T-helper 2 cell treated with Interferon-gamma antibody and Interleukin-4, amounts not matched to agents 100 ng/mL and 5 ng/mL, for 36 hours (primary cell): ENCODE results near the gene NDUFB3. TPM values are rescaled to one million over a fixed set of nuclear protein-coding genes. Genes with fewer than 3 reads are reported as not detected.
"Not testable (repeated sequence)": the region's sequence is repeated elsewhere in the genome, so short reads cannot be mapped to it uniquely, and the experiment has no call there.

Source experiments
- intact Hi-C: fragments of 100-400 bp; cut with micrococcal nuclease; formaldehyde crosslinking; loops from one replicate; pipeline ENCODE4 v1.15.1; 2023
- total RNA-seq: library from RNA; stranded (reverse); gene quantifications from 2 replicates; pipeline ENCODE4 v1.2.3, GENCODE V29; 2022

The NDUFB3 gene
- total RNA-seq: 132 and 137 TPM in 2 replicates

DNA sequence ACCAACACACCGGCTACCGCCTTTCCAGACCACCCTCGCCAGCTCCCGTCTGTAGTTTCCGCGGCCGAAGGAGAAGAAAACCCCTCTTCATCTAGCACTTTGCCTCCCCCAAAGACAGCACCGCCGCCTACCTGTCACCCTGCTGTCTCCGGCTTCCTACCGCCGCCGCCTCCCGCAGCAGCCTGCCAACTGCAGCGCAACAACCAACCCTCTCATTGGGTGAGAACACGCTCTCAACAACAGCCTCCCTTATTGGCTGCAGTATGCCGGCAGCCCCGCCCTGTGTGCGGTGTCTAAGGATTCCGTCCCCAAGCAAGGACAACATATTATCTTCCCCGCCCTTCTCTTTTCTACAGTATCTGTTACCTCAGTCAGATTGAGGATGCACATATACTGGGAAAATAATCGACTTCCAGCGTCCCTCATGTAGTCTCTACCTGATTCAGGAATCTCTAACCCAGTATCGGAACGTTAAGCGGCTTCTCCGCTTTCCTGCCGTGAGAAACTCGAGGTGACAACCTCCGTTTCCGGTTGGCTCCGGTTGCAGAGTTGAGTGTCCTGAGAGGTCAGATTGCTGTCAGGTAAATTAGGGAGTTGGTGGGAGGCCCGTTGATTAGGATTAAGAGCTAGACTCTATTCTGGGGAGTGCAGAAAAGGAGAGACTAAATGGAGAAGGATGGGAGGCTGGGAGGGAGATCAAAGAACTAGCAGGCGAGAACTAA lies at the start of gene NDUFB3, which contains the start of gene HYCC2:
TSS of gene NDUFB3 (plus strand) at position 523 of the 722 bp plus-strand sequence. CDS start 6,882 bp downstream, outside the sequence.
TSS of gene HYCC2 (minus strand) at position 193 of the 722 bp plus-strand sequence. CDS start 47,662 bp downstream, outside the sequence.
- intact Hi-C loops: loop anchor here (1.0 to 5.0 kb wide), 9 partner anchors 45 to 358 kb away; partner anchors contain the start of genes BZW1, CFLAR, CLK1 and NIF3L1

DNA sequence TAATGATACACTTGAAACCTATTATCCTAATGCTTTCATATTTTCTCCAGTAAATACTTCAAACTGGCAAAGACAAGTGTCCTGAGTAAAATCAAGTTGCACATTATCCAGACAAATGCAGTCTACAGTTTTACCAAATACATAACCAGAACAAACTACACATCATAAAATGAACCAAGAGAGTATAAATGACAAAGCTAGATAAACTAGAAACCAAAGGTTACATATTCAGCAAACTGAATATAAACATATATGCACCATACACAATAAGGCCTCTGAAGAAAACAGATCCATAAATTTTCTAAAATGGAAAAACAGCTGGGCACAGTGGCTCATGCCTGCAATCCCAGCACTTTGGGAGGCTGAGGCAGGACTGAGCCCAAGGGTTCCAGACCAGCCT lies 47.3 kb upstream of the NDUFB3 start:
- intact Hi-C loops: no loop called here

DNA sequence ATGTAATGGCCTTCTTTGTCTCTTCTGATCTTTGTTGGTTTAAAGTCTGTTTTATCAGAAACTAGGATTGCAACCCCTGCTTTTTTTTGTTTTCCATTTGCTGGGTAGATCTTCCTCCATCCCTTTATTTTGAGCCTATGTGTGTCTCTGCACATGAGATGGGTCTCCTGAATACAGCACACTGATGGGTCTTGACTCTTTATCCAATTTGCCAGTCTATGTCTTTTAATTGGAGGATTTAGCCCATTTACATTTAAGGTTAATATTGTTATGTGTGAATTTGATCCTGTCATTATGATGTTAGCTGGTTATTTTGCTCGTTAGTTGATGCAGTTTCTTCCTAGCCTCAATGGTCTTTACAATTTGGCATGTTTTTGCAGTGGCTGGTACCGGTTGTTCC lies 37.4 kb upstream of the NDUFB3 start:
- intact Hi-C loops: not testable (repeated sequence)

DNA sequence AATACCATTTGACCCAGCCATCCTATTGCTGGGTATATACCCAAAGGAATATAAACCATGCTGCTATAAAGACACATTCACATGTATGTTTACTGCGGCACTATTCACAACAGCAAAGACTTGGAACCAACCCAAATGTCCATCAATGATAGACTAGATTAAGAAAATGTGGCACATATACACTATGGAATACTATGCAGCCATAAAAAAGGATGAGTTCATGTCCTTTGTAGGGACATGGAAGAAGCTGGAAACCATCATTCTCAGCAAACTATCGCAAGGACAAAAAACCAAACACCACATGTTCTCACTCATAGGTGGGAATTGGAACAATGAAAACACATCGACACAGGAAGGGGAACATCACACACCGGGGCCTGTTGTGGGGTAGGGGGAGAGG lies 33.4 kb upstream of the NDUFB3 start:
- intact Hi-C loops: not testable (repeated sequence)

DNA sequence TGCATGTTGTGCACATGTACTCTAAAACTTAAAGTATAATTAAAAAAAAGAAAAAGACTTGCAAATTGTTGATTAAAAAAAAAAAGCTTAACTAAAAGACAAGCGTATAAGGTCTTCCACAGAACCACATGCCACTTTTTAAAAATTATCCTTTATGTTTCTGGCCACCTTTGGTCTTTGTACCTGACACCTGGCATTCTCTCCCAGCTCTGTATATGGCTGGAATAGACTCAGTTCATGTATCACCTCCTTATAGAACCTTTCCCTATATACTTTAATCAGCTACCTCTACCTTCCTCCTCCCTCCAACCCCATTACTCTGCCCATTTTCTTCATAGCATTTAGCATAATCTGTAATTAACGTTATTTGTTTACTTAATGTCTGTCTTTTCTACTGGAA lies 32.9 kb upstream of the NDUFB3 start:
- intact Hi-C loops: no loop called here

DNA sequence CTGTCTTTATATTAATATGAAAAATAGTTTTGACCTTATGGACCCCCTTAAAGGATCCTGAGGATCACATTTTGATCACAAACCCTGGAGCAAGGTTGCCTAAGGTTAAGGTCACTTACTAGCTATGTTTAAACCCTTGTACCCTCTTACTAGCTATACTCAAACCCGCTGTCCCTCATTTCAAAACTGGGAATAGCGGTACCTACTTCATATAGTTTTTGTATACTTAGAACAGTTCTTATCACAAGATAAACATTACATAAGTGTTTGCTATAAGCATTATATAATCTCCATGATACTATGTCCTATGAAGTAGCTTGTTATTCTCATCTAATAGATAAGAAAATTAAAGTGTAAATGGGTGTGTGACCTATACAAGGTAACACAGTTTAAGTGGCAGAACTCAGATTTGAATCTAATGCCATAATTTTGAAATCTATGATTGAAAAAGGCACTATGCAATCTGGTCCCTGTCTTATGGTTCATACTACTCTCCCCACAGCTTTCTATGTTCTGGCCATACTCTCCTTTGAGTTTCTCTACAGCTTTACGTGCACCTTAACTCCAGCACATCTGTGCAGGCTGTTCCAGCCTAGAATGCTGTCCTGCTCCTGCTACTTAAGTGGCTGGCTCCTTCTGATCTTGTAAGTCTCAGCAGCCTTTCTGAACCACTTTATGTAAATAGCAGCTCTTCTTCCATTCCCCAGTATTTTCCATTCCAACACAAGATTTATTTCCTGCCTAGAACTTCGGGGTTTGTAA lies 30.8 kb upstream of the NDUFB3 start:
- intact Hi-C loops: no loop called here

DNA sequence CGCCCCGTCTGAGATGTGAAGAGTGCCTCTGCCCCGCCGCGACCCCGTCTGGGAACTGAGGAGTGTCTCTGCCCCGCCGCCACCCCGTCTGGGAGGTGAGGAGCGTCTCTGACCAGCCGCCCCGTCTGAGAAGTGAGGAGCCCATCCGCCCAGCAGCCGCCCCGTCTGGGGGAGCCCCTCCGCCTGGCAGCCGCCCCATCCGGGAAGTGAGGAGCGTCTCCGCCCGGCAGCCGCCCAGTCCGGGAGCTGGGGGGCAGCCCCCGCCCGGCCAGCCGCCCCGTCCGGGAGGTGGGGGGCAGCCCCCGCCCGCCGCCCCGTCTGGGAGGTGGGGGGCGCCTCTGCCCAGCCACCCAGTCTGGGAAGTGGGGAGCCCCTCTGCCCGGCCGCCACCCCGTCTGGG lies 29.4 kb upstream of the NDUFB3 start:
- intact Hi-C loops: not testable (repeated sequence)

DNA sequence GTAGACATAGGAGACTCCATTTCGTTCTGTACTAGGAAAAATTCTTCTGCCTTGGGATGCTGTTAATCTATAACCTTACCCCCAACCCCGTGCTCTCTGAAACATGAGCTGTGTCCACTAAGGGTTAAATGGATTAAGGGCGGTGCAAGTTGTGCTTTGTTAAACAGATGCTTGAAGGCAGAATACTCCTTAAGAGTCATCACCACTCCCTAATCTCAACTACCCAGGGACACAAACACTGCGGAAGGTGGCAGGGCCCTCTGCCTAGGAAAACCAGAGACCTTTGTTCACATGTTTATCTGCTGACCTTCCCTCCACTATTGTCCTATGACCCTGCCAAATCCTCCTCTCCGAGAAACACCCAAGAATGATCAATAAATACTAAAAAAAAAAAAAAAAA lies 28.8 kb upstream of the NDUFB3 start:
- intact Hi-C loops: not testable (repeated sequence)

DNA sequence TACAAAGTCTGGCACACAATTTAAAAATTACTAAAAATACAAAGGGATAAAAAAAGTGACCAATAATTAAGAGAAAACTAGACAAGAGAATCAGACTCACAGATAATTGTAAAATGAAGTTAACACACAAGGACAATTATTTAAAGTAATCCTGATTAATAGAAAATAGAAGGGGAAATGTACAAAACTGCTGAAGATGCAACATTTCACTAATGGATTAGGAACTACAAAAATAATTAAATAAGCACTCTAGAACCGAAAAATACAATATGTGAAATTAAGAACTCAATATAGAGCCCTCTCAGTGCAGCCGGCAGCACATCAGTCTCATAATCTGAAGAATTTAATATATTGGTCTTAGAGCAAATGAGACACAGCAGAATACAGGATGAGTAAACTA lies 24.9 kb upstream of the NDUFB3 start:
- intact Hi-C loops: no loop called here

DNA sequence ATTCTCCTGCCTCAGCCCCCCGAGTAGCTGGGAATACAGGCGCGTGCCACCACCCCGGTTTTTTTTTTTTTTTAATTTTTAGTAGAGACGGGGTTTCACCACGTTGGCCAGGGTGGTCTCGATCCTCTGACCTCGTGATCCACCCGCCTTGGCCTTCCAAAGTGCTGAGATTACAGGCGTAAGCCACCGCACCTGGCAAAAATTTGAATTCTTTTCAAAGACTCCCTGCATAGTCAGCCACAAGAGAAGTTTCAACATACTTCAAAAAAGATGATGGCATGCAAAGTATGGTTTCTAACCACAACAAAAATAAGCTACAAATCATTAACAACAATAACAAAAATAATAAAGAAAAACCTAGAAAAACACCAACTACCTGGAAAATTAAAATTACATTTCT lies 22.3 kb upstream of the NDUFB3 start:
- intact Hi-C loops: no loop called here

DNA sequence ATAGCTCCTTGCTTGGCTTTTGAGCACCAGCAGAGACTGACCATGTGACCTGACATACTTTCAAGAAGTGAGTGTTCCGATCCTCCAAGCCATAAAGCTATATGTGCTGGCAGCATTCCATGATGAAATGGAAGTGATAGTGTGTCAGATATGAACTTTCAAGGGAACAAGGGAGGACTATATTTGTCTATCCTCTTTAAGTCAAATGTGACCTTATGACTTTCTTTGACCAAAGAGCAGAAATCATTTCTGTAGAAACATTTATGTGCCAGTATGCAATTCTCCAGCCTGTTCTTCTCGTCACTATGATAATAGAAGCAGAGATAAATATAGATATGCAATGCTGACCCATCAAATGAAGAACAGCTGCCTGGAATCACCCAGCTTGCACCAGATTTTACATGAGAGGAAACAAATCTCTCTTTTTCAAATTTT lies 14.7 kb upstream of the NDUFB3 start:
- intact Hi-C loops: no loop called here

DNA sequence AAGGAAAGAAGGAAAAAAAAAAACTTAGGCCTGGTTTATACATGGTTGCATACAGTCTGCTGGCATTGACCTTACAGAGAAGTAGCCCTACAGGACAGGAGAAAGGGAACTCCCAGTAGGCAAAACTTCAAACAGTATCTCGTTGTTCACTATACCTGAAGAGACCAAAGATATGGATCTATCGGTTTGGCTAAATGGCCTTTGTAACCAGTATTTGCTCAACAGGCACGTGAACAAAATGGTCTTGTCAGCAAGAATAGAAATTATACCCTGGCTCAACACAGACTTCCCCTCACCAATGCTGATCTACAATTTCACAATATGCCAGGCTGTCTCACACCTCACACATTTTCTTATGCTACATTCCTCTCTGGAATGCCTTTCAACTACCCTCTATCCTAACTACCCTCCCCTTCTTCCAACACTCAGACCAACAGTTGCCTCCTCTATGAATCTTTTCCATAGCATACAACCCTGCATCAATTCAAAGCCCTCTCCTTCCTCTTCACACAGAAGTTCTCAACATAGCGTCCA lies 14.0 kb upstream of the NDUFB3 start:
- intact Hi-C loops: no loop called here

DNA sequence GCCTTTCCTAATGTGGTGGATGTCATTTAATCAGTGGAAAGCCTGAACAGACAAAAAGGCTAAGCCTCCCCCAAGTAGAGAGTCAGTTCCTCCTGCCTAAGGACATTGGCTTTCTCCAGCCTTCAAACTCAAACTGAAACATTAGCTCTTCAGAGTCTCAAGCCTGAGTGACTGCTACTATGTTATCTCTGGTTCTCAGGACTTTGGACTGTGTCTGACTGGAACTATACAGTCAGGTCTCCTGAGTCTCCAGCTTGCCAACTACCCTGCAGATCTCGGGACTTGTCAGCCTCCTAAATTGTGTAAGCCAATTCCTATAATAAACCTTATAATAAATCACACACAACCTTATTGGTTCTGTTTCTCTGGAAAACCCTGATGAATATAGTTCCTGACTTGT lies 12.9 kb upstream of the NDUFB3 start:
- intact Hi-C loops: no loop called here

DNA sequence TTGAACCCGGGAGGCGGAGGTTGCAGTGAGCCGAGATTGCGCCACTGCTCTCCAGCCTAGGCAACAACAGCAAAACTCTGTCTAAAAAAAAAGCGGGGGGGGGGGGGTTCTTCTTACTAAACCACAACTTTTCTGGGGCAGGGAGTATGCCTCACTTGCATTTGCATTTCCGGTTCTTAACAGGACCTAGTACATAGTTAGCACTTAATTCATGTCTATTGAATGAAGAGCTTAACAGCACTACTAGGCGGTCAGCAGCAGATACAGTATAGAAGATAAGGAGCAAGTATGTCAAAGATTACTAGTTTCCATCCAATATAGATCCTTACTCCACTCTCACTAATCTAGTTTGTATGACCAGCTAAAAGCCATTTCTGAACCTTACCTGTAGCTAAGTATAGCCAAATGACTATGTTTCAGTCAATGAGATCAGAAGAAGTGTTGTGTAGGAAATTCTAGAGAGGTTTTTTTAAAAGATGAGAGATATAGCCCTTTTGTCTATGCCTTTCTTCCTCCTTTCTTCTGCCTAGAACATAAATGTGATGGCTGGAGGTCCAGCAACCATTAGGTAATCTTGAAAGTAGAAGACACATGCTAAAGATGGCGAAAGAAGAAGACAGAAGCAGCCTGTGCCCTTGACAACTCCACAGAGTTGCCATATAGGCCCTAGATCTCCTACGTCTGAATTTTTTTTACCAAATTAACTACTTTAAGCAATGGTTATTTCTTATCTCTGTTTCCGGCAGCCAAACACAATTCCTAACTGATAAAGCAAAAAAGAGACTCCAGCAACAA lies 11.6 kb upstream of the NDUFB3 start:
- intact Hi-C loops: no loop called here

DNA sequence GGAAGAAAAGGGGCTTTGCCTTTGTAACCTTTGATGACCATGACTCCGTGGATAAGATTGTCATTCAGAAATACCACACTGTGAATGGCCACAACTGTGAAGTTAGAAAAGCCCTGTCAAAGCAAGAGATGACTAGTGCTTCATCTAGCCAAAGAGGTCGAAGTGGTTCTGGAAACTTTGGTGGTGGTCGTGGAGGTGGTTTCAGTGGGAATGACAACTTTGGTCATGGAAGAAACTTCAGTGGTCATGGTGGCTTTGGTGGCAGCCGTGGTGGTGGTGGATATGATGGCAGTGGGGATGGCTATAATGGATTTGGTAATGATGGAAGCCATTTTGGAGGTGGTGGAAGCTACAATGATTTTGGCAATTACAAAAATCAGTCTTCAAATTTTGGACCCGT lies 8.3 kb upstream of the NDUFB3 start:
- intact Hi-C loops: not testable (repeated sequence)

DNA sequence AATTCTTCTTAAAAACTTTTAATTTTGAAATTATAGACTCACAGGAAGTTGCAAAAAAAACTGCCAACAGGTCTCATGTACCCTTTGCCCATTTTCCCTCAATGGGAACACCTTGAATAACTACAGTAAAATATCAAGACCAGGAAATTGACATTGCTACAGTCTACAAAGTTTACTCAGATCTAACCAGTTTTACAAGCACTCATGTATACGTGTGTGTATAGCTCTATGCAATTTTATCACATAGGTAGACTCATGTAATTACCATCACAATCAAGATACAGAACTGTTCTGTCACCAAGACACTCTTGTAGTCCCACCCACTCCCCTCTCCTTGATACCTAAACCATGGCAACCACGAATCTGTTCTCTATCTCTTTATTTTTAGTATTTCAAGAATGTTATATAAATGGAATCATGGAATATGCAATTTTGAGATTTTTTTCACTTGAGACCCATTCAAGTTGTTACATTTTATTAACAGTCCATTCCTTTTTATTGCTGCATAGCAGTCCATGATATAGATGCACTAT lies 6.9 kb upstream of the NDUFB3 start:
- intact Hi-C loops: no loop called here

DNA sequence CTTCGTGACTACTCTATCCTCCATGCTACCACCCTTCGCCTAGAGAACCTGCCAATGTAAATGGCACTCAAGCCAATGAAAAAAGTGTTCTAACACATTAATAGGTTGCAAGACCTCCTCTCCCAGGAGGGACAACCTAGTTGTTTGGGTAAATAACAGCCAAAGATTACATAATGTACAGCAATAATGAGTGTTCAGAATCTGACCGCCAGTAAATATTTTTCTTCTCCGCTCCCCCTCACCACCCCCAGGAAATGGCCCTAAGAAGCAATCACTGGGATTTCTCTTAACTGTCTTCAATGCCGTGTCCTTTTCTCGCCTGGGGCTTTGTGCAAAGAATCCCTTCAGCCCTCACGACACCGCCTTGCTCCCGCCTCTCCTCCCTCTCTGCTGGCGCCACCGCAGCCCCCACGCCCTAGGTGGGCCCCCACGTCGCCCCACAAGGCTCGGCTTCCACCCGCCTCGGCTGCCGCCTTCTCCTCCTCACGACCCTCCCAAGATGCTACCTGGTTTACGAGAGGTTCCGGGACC lies 788 bp upstream of the NDUFB3 start:
- intact Hi-C loops: loop anchor here (1.0 to 5.0 kb wide), 9 partner anchors 45 to 358 kb away; partner anchors contain the start of genes BZW1, CFLAR, CLK1 and NIF3L1

DNA sequence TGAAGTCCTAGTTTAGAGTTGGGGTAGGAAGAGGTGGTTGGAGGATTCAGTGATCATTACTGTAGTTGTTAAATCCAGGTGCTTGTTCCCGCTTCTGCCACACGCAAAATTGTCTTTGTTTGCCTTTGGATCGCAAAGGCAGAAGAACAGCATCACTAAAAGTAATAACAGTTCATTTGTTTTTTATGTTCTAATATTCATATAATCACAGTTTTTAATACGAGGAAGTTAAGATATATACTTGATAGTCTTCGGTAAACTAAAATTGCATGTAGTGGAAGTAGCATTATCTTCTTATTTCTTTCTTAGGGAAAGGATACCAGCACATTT lies 365 bp downstream of the NDUFB3 start:
- intact Hi-C loops: loop anchor here (5.0 kb wide), 1 partner anchor 260 kb away; the partner anchor contains the start of gene BZW1

DNA sequence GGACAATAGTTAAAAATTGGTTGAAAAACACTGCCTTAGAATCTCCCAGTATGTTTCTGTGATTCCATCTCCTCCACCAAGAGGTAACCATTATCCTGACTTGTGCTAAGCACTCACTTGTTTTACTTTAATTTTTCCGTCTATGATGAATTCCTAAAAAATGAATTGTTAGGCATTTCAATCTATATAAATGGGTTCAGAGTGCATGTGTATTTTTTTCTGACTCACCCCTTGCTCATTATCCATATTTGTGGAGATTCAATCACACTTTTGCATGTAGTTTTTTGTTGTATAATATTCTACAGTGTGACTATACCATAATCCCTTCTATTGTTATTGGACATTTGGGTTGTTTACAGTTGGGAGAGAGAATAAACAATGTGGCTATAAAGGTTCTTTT lies 1.3 kb downstream of the NDUFB3 start:
- intact Hi-C loops: loop anchor here (5.0 kb wide), 1 partner anchor 261 kb away; the partner anchor contains the start of gene BZW1

DNA sequence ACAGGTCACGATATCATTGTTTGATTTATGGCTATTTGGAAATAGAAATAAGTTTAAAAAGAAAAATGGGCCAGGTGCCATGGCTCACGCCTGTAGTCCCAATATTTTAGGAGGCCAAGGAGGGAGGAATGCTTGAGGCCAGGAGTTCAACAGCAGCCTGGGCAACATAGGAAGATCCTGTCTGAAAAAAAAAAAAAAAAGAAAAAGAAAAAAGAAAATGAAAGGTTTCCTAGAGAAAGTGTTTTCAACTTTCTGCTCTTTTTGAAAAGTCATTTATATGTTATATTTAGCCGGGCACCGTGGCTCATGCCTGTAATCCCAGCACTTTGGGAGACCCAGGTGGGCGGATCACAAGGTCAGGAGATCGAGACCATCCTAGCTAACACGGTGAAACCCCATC lies 3.2 kb downstream of the NDUFB3 start:
- intact Hi-C loops: loop anchor here (5.0 kb wide), 1 partner anchor 263 kb away; the partner anchor contains the start of gene BZW1

DNA sequence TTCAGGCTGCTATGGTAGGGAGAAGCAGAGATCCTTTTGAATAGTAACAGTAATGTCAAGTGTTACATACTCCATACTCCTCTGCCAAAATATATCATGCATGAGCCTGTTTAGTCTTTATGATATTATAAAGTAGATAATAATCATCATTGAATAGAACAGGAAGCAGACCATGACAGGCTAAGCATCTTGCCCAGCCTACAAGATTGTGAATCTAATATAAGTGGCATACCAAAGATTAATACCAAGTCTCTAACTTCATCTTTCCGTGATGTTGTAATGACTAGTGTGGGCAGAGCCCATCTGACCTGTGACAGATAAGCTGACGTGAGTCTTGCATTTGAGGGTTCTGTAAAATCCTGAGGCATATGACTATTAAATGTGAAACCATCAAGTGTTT lies 13.1 kb downstream of the NDUFB3 start:
- intact Hi-C loops: no loop called here
